CD4-positive, alpha-beta T cell treated with Interleukin-17A for 4 hours (primary cell): ENCODE data around the gene ARHGDIG.
"Not testable (repeated sequence)": the region's sequence is repeated elsewhere in the genome, so short reads cannot be mapped to it uniquely, and the experiment has no call there.

Experiments used
- DNase-seq: peaks from one replicate; pipeline ENCODE4 v3.0.0-alpha.2; 2020; ENCODE audit warnings: mixed read lengths

Gene ARHGDIG

GRCh38 chr16:301950-302349 lies 21.6 kb downstream of the ARHGDIG start:
- DNase-seq, result no peak

- DNase-seq, result peak; percentile 37
Measured at GRCh38 chr16:303760-304505, 23.5 kb downstream of the ARHGDIG start.

- no peak for DNase-seq
Measured at GRCh38 chr16:305916-306626, 25.7 kb downstream of the ARHGDIG start.

GRCh38 chr16:306911-307370 lies 26.6 kb downstream of the ARHGDIG start:
- DNase-seq, result no peak

- no peak for DNase-seq
Measured at GRCh38 chr16:307691-308312, 27.4 kb downstream of the ARHGDIG start.

GRCh38 chr16:309476-309875 lies 29.1 kb downstream of the ARHGDIG start:
- peak; percentile 39 for DNase-seq

- DNase-seq, result no peak
Measured at GRCh38 chr16:311725-312124, 31.3 kb downstream of the ARHGDIG start.

- DNase-seq, result no peak
Measured at GRCh38 chr16:314351-314750, 34.0 kb downstream of the ARHGDIG start.

- DNase-seq, result no peak
Measured at GRCh38 chr16:314795-315299, 34.5 kb downstream of the ARHGDIG start.

GRCh38 chr16:316741-317464 lies 36.5 kb downstream of the ARHGDIG start:
- no peak for DNase-seq

- no peak for DNase-seq
Measured at GRCh38 chr16:317583-317982, 37.2 kb downstream of the ARHGDIG start.

- no peak for DNase-seq
Measured at GRCh38 chr16:318628-319027, 38.2 kb downstream of the ARHGDIG start.

GRCh38 chr16:320206-320605 lies 39.8 kb downstream of the ARHGDIG start:
- DNase-seq, result no peak

GRCh38 chr16:321532-321931 lies 41.1 kb downstream of the ARHGDIG start:
- DNase-seq, result no peak

GRCh38 chr16:322476-323143 lies 42.2 kb downstream of the ARHGDIG start:
- no peak for DNase-seq

GRCh38 chr16:324201-324450 lies 43.7 kb downstream of the ARHGDIG start:
- DNase-seq, result no peak

GRCh38 chr16:324451-325334 lies 44.3 kb downstream of the ARHGDIG start:
- DNase-seq, result peak; percentile 80

- no peak for DNase-seq
Measured at GRCh38 chr16:325375-326145, 45.2 kb downstream of the ARHGDIG start.

GRCh38 chr16:330741-331140 lies 50.4 kb downstream of the ARHGDIG start:
- DNase-seq, result no peak

- not testable (repeated sequence) for DNase-seq
Measured at GRCh38 chr16:331181-331814, 50.9 kb downstream of the ARHGDIG start.
